Measurements from ENCODE around the gene LRRC1.

Gene LRRC1

DNA sequence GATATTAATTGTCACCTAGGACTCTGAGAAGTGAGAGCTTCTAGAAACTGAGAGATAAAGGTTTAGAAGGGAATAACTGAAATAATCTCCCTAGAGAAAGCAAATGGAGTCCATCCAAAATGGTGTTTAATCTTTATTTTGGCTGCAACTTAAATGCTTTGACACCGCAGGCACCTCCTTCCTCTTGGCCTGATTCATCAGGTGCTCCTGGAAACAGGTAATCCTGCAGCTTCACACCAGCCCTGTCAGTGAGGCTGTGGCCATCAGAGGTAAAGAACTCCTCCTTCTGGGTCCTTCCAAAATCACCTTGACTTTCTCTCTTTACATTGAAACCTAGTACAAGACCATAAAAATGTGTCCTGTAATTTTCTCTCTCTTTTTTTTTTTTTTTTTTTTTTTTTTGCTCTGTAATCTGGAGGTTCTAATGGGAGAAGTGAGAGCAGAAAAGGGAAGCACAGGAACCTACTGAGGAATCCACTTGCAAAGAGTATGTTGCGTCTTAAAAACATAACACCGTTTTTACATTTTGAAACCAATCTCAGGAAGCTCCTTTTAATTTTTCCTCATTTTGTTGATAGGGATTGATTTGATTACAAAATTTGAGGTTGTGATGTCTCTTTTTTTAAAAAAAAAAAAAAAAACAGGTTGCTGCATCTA lies 124.2 kb downstream of the LRRC1 start:
- DNase-seq (ENCODE audit: insufficient read length, low spot score) (no peak), FAIRE-seq (no peak)

DNA sequence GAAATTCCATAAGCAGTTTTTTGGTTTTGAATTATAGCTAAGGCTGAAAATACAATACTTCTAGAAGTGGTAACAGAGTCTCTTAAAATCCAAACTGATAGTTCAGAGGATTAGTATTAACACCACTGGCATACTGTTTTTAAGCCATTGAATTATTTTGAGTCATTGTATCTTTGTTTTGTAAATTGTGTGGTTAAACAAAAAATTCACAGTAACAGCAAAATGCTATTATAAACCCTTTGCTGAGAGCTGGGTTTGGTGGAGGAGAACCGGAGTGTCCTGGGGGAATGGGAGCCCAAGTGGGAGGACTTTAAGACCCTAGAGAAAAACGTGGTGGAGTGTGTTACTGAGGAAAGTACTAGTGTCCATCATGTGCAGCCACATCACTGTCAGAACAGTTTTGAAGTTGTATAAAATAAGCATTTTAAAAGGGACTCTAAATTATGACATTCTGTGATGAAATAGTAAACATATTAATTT lies 125.1 kb downstream of the LRRC1 start:
- DNase-seq (ENCODE audit: insufficient read length, low spot score) (no peak), FAIRE-seq (no peak)

DNA sequence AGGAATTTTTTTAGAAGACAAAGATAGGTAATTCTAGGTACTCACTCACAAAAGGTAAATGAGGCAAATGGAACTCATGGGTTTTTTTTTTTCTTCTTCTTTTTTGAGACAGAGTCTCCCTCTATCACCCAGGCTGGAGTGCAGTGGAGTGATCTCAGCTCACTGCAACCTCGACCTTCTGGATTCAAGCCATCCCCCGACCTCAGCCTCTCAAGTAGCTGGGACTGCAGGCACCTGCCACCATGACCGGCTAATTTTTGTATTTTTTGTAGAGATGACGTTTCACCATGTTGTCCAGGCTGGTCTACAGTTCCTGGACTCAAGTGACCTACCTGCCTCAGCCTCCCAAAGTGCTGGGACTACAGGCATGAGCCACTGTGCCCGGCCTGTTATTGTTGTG lies 126.1 kb downstream of the LRRC1 start:
- FAIRE-seq, result no peak

DNA sequence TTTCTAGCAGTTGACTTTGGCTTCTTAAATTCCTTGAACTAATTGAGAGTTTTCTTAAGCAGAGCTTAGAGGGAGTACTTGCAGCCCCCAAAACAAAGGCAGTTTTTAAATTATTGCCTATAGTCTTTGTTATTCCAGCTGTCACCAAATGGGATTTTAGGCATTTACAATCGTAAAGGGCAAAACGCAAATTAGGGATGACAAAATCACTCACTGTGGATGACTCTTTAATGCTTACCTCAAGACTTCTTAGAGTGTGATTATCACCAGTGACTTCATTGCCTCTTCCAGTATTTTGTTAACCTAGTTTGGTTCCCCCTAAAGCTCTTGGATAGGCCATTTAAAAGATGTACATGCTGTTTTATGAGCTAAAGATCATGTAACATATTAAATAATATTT lies 126.8 kb downstream of the LRRC1 start:
- FAIRE-seq (no peak), DNase-seq (ENCODE audit: insufficient read length, low spot score) (no peak)

More for the DNA sequence above, 126.1 kb downstream of the LRRC1 start:
- no peak for DNase-seq (ENCODE audit: insufficient read length, low spot score)

DNA sequence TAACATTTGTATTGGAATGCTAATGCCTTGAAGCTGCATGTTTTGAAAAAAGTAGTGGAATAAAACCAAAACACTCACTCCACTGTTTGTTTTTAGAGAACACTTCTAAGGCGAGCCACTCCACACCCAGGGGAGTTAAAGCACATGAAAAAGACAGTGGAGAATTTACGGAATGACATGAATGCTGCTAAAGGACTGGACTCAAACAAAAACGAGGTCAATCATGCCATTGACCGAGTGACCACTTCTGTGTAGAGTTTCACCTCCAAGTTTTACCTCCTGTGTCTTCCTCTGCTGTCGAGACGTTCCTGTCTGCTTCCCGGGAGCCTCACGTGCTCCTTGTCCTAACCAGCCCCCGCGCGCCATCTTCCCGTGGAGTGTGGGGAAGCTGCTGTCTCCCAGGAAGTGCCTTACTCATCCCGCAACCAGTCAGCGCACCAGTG lies 127.8 kb downstream of the LRRC1 start:
- FAIRE-seq (no peak), DNase-seq (ENCODE audit: insufficient read length, low spot score) (no peak)

DNA sequence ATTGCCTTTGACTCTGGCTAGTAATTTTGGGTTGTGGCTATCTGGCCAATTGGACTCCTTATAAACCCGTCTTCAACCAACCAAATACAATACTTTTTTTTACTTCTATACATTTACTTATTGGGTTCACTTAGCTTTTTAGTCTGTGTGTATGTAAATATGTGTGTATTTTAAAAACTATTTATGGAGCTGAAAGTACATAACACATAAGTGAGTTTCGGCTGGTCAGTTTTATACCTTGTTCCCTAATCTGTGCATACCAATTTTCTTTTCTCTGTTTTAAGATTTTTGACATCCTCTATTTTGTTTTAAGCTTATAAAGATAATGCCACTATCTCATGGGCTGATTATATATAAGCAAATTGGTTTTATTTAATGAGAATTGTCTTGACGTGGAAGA lies 129.5 kb downstream of the LRRC1 start:
- no peak for DNase-seq (ENCODE audit: insufficient read length, low spot score)
- no peak for FAIRE-seq

DNA sequence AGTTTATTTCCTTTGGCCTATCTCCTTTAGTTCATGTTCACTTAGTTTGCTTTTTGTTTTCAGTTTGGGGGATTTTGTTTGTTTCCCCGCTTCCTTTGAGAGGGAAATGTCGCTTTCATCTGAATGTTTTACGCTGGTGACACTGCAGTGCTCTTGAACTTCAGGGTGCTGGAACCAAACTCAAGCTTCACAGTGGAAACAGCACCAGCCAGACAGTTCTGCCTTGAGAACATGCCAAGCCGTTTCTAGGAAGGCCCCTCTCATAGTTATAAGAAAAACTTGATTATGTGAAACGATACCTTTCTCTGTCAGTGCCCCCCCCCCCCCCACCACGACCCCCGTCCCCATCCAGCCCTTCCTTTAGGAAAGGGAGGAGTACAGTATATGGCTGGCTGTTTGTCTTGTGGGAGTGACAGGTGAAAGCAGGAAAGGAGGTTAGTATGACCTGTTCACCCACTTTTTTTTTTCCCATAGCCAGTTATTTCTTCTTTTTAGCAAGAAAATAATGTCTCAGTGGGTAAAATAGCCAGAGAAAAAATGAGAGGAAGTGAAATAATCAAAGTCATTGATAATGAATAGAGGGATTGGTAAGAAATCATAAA lies 130.1 kb downstream of the LRRC1 start:
- FAIRE-seq, result peak; percentile 11

DNA sequence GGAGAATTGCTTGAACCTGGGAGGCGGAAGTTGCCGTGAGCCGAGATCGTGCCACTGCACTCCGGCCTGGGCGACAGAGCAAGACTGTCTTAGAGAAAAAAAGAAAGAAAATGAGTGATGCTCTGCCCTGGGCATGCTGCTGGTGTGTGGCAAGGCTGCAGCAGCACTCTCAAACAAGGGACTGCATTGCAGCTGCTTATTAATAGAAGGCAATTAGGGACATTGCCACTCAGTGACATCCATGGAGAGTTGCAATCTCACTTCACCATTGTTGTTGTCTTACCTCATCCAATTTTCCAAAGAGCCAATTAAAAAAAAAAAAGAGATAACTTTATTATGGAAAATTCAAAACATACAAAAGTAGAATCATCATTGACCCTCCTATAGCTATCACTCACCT lies 131.1 kb downstream of the LRRC1 start:
- no peak for DNase-seq (ENCODE audit: insufficient read length, low spot score)
- no peak for FAIRE-seq

More for the DNA sequence above, 130.1 kb downstream of the LRRC1 start:
- DNase-seq (ENCODE audit: insufficient read length, low spot score), result no peak

DNA sequence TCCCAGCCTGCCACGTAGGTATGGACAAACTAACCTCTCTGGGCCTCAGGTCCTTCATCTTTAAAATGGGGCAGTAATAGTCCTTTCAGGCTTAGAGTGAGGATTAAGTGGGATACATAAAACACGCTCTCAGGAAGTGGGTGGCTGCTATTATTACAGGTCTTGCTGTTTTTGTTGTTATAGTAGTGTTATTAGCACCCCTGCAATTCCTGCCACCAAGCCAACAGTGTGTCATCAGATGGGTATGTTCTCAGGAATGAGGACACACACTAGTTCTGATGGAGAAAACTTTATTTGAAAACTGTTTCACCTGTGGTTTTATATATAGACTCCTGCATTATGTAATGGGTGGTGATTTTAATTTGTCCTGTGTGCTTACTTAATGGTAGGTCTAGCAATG lies 131.7 kb downstream of the LRRC1 start:
- DNase-seq (ENCODE audit: insufficient read length, low spot score), result no peak

DNA sequence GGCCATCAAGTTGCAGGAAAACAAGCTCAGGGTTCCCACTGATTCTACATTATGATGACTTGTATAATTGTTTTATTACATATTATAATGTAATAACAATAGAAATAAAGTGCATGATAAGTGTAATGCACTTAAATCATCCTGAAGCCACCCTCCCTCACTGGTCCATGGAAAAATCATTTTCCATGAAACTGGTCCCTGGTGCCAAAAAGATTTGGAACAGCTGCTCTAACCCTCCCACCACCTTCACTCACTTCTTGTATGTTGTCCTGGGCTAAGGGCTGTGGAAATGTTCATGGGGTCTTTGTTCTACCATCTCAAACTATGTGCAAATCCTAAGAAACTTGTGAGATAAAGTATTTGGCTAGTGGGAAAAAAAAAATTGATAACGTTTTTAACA lies 133.8 kb downstream of the LRRC1 start:
- no peak for FAIRE-seq

More for the DNA sequence above, 131.7 kb downstream of the LRRC1 start:
- peak; percentile 35 for FAIRE-seq

DNA sequence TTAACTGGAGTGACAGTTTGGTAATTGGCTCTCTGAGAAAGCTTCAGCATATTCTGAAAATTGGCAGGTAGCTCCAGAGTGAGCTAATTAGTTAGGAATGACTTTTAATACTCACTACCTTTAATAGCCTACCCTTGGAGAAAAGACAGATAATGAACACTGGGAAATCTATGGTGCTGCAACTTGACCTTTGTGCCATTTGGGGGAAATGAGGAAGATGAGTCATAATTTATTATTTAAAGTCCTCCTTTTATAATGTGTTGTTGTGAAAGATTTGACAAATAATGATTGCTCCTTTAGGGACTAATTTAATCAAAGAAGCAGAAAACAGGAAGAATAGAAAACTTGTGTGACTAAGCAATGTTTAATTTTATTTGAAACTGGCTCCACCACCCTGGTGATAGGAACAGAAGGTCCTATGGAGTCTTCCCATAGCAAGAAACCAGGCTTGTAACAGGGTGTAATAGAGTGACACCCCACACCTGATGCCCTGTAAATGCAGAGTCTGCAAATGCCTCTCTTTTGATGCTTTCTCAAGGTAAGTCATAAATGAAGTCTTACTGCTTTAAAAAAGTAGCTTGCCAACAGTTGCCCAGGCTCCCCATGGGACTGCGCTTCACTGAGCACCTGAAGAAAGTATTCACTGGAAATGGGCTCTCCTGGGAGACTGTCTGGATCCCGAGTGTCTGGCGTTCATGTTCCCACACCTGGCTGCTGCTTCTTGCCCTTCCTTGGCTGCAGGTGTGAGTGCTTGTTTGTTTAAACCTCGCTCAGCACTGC lies 134.4 kb downstream of the LRRC1 start:
- DNase-seq (ENCODE audit: insufficient read length, low spot score) (no peak), FAIRE-seq (no peak)

More for the DNA sequence above, 133.8 kb downstream of the LRRC1 start:
- DNase-seq (ENCODE audit: insufficient read length, low spot score), result no peak

DNA sequence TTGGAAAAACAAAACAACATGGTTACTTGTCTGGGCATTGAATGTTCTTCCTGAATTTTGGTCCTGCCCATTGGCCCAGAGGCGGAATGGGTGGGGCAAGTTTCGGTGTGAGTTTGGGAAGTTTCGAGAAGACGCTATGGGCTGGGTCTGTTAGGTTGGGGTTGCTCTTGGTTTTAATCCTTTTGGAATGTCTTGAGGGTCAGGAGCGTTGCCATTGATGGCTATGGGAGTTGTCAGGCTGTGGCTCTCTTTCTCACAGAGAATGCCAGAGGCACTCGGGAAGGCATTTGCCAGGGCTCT lies 135.0 kb downstream of the LRRC1 start:
- DNase-seq (ENCODE audit: insufficient read length, low spot score) (no peak), FAIRE-seq (no peak)

DNA sequence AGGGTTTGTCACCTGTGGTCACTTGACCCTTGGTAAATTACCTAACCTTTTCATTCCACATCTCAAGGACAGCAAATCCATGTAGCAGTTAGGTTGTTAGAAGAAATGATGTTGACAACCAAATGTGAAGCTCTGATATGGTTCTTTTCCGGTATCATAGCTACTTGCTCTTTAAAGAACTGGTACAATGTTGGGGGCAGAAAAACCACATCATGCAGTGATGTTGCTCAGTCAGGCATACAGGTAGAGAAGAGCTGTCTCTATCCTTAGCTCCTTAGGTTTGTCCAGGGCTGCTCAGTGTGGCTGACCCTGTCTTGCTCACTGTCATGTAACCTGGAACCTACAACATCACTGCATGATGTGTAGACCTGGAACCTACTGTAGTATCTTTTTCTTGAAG lies 135.5 kb downstream of the LRRC1 start:
- DNase-seq (ENCODE audit: insufficient read length, low spot score) (no peak), FAIRE-seq (no peak)

DNA sequence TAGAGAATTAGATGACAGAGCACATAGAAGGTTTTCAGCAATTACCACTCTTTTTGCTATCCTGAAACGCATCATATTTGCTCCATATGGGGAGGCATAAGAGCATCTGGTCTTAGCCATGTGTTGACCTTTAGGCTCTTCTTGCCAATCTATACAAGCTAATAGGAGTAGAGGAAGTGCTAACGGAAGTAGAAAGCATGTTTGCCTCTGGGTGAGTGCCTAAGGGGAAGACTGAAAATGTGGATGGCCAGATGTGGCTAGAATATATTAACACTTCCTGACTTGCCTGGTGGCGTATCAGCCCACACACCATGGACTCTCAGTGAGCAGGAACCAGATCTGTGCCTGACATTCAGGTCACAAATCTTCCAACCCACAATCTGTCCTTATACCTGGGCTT lies 136.3 kb downstream of the LRRC1 start:
- FAIRE-seq (no peak), DNase-seq (ENCODE audit: insufficient read length, low spot score) (no peak)

DNA sequence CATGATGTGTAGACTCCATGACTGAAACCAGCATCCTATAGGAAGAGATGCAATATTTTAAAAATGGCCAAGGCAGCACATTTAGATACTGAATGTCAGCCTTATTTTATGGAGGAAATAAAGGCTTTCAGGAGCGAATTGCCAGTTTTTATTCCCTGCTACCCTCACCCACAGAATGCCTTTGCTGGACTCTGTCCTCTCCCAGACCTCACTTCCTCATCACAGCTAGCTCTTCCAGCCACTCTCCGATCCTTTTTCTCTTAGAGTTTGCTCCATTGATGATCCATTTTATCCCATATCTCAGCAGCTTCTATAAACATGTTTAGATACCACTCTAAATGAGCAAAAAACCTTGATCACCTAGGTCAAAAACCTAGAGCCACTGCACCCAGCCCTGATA lies 137.7 kb downstream of the LRRC1 start:
- FAIRE-seq, result no peak
- no peak for DNase-seq (ENCODE audit: insufficient read length, low spot score)

DNA sequence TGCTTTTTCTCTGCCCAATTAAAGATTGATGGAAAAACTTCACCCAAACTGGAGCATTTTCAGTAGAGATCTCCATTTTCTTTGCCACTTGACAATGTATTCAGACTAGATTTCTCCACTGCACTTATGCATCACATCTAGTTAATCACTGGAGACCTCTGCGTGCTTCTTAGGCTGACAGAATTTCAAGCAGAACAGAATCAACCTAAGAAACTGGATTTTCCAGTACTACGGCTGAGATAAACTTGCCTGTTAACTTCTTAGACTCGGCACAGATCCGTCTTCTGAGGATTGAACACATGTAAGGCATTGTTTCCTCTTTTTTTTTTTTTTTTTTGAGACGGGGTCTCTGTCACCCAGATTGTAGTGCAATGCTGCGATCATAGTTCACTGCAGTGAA lies 139.2 kb downstream of the LRRC1 start:
- no peak for DNase-seq (ENCODE audit: insufficient read length, low spot score)
- no peak for FAIRE-seq

DNA sequence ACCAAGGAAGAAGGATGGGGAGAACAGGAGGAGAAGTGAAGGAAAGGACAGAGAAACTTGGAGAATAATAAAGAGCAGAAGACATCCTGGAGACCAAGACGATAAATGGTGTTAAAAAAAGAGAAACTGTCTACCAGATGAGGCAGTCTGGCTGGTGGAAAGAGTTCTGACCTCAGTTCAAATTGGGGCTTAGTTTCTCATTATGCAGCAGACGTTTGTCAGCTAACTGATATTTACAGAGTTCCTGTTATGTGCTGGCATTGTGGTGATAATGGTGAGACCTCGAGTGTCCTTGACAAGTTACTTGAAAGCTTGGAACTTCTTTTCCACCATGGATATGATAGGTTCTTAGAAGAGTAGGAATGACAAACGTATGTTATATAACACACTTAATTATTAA lies 142.7 kb downstream of the LRRC1 start:
- FAIRE-seq, result peak; percentile 67
- DNase-seq (ENCODE audit: insufficient read length, low spot score), result no peak

DNA sequence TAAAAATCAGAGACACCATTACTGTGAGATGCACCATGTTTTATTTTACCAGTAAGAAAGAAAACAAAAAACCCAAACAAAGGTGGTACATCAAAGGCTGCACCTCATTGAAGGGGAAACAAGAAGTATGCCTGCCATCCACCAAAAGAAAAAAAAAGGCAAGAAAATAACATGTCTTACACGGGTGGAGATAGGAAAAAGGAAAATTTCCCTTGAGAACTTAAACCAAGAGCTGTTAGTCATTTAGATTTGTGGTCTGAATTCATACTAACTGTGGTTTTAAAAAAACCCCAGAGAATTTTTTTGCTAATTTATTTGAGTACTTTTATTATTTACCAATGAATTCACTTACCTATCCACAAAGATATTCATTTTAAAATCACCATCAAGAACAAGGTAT lies 144.0 kb downstream of the LRRC1 start:
- DNase-seq (ENCODE audit: insufficient read length, low spot score), result no peak
- FAIRE-seq, result peak; percentile 52

DNA sequence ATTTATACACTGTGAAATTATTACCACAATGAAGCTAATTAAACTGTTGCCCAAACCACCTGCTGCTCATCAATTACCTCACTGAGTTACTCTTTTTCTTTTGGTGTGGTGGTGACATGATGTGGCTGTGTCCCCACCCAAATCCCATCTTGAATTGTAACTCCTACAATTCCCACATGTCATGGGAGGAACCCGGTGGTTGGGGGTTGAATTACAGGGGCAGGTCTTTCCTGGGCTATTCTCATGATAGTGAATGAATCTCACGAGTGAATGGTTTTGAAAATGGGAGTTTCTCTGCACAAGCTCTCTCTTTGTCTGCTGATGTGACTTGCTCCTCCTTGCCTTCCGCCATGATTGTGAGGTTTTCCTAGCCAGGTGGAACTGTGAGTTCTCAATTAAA lies 145.0 kb downstream of the LRRC1 start:
- FAIRE-seq (no peak), DNase-seq (ENCODE audit: insufficient read length, low spot score) (no peak)

DNA sequence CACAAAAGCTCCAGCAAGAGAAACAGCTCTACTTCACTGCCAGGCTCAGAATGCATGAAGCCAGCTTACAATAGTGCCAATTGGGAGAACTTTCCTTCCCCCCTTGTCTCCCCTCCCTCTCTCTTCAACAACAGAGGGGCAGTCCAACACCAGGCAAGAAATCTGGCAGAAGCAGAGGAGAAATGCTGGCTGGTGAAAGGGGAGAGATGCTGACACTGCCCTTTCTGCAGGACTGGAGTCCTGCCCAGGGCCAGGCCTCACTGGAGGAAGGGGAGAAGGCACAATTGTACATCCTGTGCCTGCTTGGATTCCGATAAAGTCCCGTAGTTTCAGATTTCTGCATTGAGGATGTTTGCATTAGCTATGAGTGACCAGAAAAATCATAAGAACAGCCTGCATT lies 148.6 kb downstream of the LRRC1 start:
- no peak for DNase-seq (ENCODE audit: insufficient read length, low spot score)
- no peak for FAIRE-seq

DNA sequence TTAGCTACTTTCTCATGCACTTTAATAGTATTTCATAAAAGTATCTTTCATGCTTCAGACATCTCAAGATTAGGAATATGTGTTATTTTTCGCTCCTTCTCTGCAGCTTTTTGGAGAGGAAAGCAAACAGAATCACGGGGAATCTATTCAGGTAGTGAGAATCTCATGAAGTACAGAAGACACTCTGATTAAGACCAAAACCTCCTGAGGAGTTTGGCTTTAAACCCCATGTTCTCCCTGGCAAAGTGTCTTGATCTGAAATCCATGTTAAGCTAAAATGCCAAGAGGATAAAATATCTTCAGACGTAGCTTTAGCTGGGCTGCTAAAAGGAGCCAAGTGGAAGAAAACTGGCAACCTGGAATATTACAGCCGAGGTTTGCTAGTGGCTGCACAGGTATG lies 149.3 kb downstream of the LRRC1 start:
- DNase-seq (ENCODE audit: insufficient read length, low spot score) (no peak), FAIRE-seq (no peak)

DNA sequence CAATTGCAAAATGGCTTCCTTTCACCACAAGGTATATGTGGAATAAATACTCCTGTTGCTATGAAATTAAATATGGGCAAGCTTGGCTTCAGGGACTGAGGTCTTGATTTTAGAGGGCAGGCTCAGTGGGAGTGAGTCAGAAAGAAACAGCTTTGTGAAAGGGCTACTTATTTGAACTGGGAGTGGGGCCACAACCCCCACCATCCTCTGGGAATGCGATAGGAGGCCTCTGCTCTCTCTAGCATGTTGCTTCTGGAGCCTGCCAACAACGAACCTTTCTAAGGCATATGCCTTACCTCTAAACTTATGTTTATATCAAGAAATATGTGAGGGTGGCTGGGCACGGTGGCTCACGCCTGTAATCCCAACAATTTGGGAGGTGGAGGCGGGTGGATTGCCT lies 149.7 kb downstream of the LRRC1 start:
- DNase-seq (ENCODE audit: insufficient read length, low spot score) (no peak), FAIRE-seq (no peak)

Measured in GM19239 (cell line).